OCI-M1 (cell line): ENCODE results near the gene CRISP2.

ENCODE experiments used
- DNase-seq: peaks from one replicate; lab custom pipeline; 2025; lab: John Stamatoyannopoulos, UW

The CRISP2 gene

GRCh38 chr6:49662231-49662891, 51.0 kb downstream of the CRISP2 start:
- DNase-seq = no peak

GRCh38 chr6:49653942-49654341, 59.4 kb downstream of the CRISP2 start:
- no peak for DNase-seq

DNA sequence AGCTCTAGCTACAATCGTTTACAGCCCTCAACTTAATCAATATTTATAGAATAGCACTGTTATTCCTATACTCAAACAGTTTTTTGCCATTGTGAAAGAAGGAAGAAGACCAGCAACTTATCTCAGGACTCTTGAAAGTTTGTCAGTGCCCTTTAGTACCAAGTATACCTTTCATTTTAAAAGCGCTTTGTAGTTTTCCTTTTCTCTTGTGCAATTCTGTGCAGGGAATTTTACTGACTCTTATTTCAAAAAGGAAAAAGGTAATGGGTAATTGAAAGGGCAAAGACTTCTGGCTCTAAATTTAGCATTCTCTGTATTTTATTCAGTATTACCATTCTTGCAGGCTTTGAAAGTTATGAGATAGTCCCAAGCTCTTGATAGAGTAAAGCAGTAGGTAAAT, 59.9 kb downstream of the CRISP2 start:
- peak; percentile 33 for DNase-seq

- no peak for DNase-seq
These were observed 62.1 kb downstream of the CRISP2 start for GRCh38 chr6:49651239-49651638.

GRCh38 chr6:49649988-49650387, 63.4 kb downstream of the CRISP2 start:
- peak; percentile 81 for DNase-seq

DNA sequence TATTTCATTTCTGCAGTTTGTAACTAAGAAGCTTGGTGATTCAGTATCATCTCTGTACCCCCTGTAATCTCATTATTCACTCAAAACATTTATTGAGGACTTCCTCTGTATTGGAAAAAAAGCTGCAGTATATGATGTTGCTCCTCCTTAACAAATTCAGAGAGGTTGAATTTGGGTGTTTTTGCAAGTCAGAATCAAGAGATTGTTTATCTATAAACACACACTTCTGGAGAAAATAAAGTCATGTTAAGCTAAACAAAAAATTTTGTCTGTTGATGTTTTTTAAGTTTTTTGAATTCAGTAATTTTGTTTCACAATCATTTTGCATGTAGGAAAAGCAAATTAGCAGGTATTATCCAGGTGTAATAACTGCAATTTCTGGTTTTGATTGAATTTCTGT, 65.3 kb downstream of the CRISP2 start:
- peak; percentile 57 for DNase-seq

- DNase-seq = peak; percentile 47
These were observed 65.9 kb downstream of the CRISP2 start for GRCh38 chr6:49647476-49647875.

DNA sequence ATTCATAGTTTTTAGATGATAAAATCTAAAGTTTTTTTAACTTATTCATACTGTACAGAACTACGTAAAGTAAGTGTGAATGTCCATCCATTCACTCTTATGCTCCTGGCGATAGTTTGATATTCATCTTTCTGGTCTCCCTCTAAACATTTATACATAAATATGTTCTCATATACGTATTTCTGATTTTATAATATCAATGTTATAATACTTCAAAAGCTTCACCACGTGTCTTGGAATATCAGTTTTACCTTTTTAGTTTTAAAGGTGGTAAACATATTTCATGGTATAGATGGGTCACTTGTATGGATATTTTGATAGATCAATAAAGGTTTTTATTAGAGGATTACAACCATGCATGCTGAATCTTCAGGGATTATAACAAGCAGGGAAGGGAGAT, 66.4 kb downstream of the CRISP2 start:
- no peak for DNase-seq

GRCh38 chr6:49646130-49646824, 67.1 kb downstream of the CRISP2 start:
- peak; percentile 99 for DNase-seq

DNA sequence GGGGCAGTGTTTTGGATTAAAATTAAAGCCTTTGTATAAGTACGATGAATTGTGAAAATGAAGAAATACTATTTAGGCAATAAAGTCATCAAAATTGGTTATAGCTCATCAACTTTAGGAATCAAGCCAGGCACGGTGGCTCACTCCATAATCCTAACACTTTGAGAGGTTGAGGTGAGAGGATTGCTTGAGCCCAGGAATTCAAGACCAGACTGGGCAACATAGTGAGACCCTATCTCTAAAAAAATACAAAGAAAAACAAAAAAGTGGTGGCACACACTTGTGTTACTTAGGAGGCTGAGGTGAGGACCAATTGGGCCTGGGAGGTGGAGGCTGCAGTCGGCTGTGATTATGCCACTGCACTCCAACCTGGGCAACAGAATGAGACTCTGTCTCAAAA, 68.2 kb downstream of the CRISP2 start:
- no peak for DNase-seq
